Prostate gland (tissue), 2 donors: ENCODE measurements around the gene GLIPR2. TPM values are rescaled to one million over a fixed set of nuclear protein-coding genes. Genes with fewer than 3 reads are reported as not detected.

Source experiments
- DNase-seq: peaks from one replicate; pipeline ENCODE4 v3.0.0-alpha.2; 2019; ENCODE audit warnings: low spot score
- H3K27ac ChIP-seq, 2 donors: fragments of 200-600 bp; sonication (generic); 2 replicates each; pipeline ENCODE4 v1.5.1; 2017 to 2019
- H3K27me3 ChIP-seq: fragments of 200-600 bp; sonication (generic); replicated peaks from 2 replicates; pipeline ENCODE4 v1.5.1; 2019; ENCODE audit not compliant: insufficient read depth
- H3K36me3 ChIP-seq, 2 donors: fragments of 200-600 bp; sonication (generic); 1 replicate in 1 of 2; 2 replicates in 1 of 2; pipeline versions ENCODE4 v1.5.1 to v1.8.1; 2017 to 2019
- H3K4me1 ChIP-seq: fragments of 200-600 bp; sonication (generic); replicated peaks from 2 replicates; pipeline ENCODE4 v1.5.1; 2019
- H3K4me3 ChIP-seq, 2 donors: fragments of 200-600 bp; sonication (generic); 2 replicates each; pipeline ENCODE4 v1.5.1; 2017 to 2019
- H3K9me3 ChIP-seq: fragments of 200-600 bp; sonication (generic); 2 replicates; pipeline ENCODE4 v1.5.1; 2017
- POLR2A ChIP-seq: fragments of 450-650 bp; IDR thresholded peaks from one replicate; pipeline ENCODE4 v1.6.1; 2016; ENCODE audit warnings: antibody characterized with exemption, mild to moderate bottlenecking
- POLR2AphosphoS5 ChIP-seq: sonication (generic); formaldehyde crosslinking; IDR thresholded peaks from one replicate; pipeline ENCODE4 v1.6.1; 2017; ENCODE audit warnings: antibody characterized with exemption
- WGBS: methylation state at CpG from one replicate; pipeline ENCODE4 v1.1.5; 2018; 5-methylcytosine and 5-hydroxymethylcytosine counted together
- intact Hi-C: fragments of 100-400 bp; cut with DNase I; formaldehyde crosslinking; loops from one replicate; pipeline ENCODE4 v1.14.2; 2022
- total RNA-seq, 2 donors: library from RNA; depleted of rRNA; stranded (reverse); fragments of >200 nt; gene quantifications; one replicate each; pipeline ENCODE4 v1.1.0, GENCODE V29; 2016
- TF ChIP-seq, protein P1 (sequence below), 4 experiments: fragments of 200-600 bp in 2 of 4; fragments of 450-650 bp in 2 of 4; sonication (generic) in 2 of 4; IDR thresholded peaks; 1 replicate in 3 of 4; 2 replicates in 1 of 4; pipeline ENCODE4 v1.5.1; 2016 to 2019; ENCODE audit warnings: antibody characterized with exemption in 4 of 4, mild to moderate bottlenecking in 2 of 4, moderate library complexity in 2 of 4

Gene GLIPR2
- total RNA-seq, 2 donors from 2014 or later, result 21.6 to 36.5 TPM

DNA sequence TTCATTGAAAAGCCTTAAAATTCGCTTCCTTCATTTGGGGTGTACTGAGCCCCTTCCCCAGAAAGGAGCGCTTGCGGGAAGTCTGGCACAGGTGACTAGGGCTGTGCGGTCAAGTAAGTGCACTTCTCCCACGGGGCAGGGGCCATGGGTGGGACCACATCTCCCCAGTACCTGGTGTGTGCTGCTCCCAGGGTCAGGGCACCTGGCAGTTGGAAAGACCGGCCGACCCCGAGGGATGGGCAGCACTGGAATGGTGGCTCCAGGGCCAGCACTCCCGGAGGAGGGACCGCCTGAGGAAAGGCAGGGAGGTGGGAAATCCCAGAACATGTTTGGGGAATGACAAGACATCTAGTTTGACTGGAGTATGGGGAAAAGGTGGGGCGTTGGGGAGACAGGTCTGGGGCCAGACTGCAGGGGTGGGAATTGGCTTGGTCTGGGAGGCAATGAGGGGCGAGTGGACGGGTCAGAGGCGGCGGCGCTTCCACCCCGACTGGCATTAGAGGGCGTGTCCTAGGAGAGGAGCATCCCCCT lies 727 bp upstream of the GLIPR2 start:
- no peaks in the 10 kb centered on the region for H3K9me3 ChIP-seq
- no peaks in the 10 kb centered on the region for H3K4me1 ChIP-seq
- H3K27ac ChIP-seq, result peak overlapping the region; percentile 78 to 83
- peak overlapping the region; percentile 63 to 91 for H3K4me3 ChIP-seq
- TF ChIP-seq POLR2A, result no peak
- TF ChIP-seq, protein P1, sequence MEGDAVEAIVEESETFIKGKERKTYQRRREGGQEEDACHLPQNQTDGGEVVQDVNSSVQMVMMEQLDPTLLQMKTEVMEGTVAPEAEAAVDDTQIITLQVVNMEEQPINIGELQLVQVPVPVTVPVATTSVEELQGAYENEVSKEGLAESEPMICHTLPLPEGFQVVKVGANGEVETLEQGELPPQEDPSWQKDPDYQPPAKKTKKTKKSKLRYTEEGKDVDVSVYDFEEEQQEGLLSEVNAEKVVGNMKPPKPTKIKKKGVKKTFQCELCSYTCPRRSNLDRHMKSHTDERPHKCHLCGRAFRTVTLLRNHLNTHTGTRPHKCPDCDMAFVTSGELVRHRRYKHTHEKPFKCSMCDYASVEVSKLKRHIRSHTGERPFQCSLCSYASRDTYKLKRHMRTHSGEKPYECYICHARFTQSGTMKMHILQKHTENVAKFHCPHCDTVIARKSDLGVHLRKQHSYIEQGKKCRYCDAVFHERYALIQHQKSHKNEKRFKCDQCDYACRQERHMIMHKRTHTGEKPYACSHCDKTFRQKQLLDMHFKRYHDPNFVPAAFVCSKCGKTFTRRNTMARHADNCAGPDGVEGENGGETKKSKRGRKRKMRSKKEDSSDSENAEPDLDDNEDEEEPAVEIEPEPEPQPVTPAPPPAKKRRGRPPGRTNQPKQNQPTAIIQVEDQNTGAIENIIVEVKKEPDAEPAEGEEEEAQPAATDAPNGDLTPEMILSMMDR (IDR thresholded peaks at IDR 0.05), result no peak
- no peak for TF ChIP-seq POLR2AphosphoS5
- intact Hi-C loops, result loop anchor here (2.0 kb wide), 1 partner anchor 31 kb away; no protein-coding TSS in a partner anchor
- no peaks in the 10 kb centered on the region for H3K36me3 ChIP-seq
- H3K27me3 ChIP-seq, result no peaks in the 10 kb centered on the region
- no peak for DNase-seq
- WGBS, result 10% methylated on average over 18 of the region's 18 CpGs

DNA sequence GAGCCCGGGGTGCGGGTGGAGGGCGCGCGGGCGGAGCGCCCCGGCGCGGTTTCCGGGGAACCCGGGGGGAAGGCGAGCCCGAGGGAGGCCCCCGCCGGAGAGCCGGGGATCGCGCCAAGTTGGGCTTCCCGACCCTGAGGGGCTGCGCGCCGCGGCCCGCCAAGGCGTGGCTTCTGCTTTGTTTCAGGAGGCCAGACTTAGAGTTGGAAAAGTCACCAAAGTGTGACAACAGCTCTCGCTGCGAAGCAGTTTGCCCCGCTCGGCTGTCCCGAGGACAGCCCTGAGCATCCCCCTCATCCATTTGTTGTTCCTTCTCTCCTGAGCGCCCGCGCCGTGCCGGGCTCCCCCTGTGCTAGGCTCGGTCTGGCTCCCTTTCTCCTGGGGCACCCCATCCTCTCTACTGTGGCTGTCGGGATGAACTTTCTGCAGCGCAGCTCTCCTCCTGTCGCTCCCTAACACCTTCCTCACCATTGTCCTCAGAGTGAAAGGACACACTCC lies 410 bp downstream of the GLIPR2 start:
- Histone ChIP-seq H3K4me3 (peak overlapping the region; percentile 63 to 91), H3K9me3 (no peaks in the 10 kb centered on the region), H3K36me3 (no peaks in the 10 kb centered on the region), H3K27me3 (no peaks in the 10 kb centered on the region), H3K27ac (peak overlapping the region; percentile 78 to 83), H3K4me1 (no peaks in the 10 kb centered on the region)
- TF ChIP-seq, protein P1 (IDR thresholded peaks at IDR 0.05), result no peak
- TF ChIP-seq POLR2AphosphoS5, result no peak
- TF ChIP-seq POLR2A, result no peak
- intact Hi-C loops, result loop anchor here (2.0 kb wide), 1 partner anchor 30 kb away; no protein-coding TSS in a partner anchor
- WGBS, result under 1% methylated on average over 28 of the region's 40 CpGs
- no peak for DNase-seq

DNA sequence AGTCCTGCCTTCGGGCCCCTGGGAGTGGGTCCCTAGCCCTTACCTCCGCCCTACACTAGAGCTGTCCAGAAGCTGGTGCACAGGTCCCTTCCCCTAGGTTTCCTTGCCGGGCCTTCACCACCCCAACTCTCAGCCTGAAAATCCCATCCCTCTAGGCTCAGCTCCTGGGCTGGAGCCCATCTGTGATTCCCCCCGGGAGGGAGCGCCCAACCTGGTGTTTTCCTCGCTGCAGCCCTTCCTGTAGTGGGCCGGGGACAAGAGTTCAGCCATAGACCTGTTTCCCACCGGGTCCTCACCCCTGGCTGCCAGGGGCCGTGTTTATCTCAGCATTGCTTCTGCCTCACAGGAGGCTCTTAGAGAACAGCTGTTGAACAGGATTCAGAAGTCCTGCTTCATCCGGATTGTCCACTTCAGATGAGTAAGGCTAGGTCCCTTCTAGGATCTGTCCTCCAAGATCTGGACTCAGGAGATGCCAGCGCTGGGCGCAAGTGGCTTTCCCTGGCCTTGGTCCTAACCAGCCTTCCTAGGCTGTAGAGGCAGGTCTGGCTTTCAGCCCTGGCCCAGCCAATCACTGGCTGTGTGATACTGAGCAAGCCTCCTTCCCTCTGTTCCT lies 965 bp downstream of the GLIPR2 start:
- H3K27ac ChIP-seq, result peak overlapping the region; percentile 78 to 83
- no peaks in the 10 kb centered on the region for H3K9me3 ChIP-seq
- no peak for DNase-seq
- peaks cover under 1% of the 10 kb centered on the region for H3K4me1 ChIP-seq
- no peaks in the 10 kb centered on the region for H3K36me3 ChIP-seq
- TF ChIP-seq POLR2A (no peak), POLR2AphosphoS5 (no peak)
- TF ChIP-seq, protein P1 (IDR thresholded peaks at IDR 0.05), result no peak
- WGBS, result 27% methylated on average over 12 of the region's 12 CpGs
- intact Hi-C loops, result loop anchor here (2.0 kb wide), 1 partner anchor 29 kb away; no protein-coding TSS in a partner anchor
- H3K27me3 ChIP-seq, result no peaks in the 10 kb centered on the region
- peak overlapping the region; percentile 63 to 91 for H3K4me3 ChIP-seq

DNA sequence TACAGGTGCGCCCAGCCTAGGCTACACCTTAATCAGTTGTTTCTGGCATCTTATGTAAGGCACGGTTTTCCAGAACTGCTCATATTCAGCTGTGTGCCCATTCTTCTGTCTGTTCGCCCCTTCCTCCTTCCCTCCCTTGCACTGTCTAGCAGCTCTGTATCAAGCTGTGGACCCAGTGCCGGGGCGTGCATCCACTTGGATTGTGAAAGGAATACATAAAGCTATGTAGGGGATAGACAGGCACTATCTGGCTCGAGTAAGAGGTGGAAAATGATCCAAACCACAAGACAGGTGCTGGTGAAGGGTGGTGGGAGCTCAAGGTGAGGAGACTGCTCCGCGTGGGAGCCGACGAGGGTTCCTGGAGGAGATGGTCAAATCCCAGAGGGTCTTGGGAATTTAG lies 2.0 kb downstream of the GLIPR2 start:
- WGBS, result 90% methylated on average over 10 of the region's 10 CpGs
- no peak for TF ChIP-seq POLR2AphosphoS5
- TF ChIP-seq, protein P1 (IDR thresholded peaks at IDR 0.05), result no peak
- no peak for TF ChIP-seq POLR2A
- Histone ChIP-seq H3K4me3 (no peak overlapping the region), H3K27me3 (no peaks in the 10 kb centered on the region), H3K9me3 (no peaks in the 10 kb centered on the region), H3K36me3 (no peaks in the 10 kb centered on the region), H3K27ac (peak overlapping the region in 1 of 2 donors; percentile 78), H3K4me1 (peaks cover 5% of the 10 kb centered on the region)
- intact Hi-C loops, result no loop called here
- no peak for DNase-seq
